NCI-H82 treated with DMSO at 0.1 percent for 48 hours (cell line): ENCODE data around the gene BRAF.
"Not testable (repeated sequence)": the region's sequence is repeated elsewhere in the genome, so short reads cannot be mapped to it uniquely, and the experiment has no call there.

Experiments used
- DNase-seq: peaks from one replicate; lab custom pipeline; 2025; ENCODE audit not compliant: unreplicated experiment; lab: John Stamatoyannopoulos, UW

BRAF gene

GRCh38 chr7:140924821-140925421, at the start of gene BRAF:
TSS of gene BRAF (minus strand) at chr7:140924929. CDS start at chr7:140924703, 226 bp downstream.
- peak; percentile 45 for DNase-seq

- peak; percentile 18 for DNase-seq
Observed at GRCh38 chr7:140972876-140973829, 48.4 kb upstream of the BRAF start.

- DNase-seq = no peak
Observed at GRCh38 chr7:140972344-140972743, 47.6 kb upstream of the BRAF start.

GRCh38 chr7:140967438-140967837, 42.7 kb upstream of the BRAF start:
- no peak for DNase-seq

- DNase-seq = no peak
Observed at GRCh38 chr7:140966561-140967233, 42.0 kb upstream of the BRAF start.

- DNase-seq = no peak
Observed at GRCh38 chr7:140961117-140961516, 36.4 kb upstream of the BRAF start.

- not testable (repeated sequence) for DNase-seq
Observed at GRCh38 chr7:140956997-140957396, 32.3 kb upstream of the BRAF start.

- no peak for DNase-seq
Observed at GRCh38 chr7:140945940-140946339, 21.2 kb upstream of the BRAF start.

GRCh38 chr7:140942242-140942641, 17.5 kb upstream of the BRAF start:
- not testable (repeated sequence) for DNase-seq

- DNase-seq = no peak
Observed at GRCh38 chr7:140940898-140941297, 16.2 kb upstream of the BRAF start.

GRCh38 chr7:140937702-140938264, 13.1 kb upstream of the BRAF start:
- no peak for DNase-seq

- no peak for DNase-seq
Observed at GRCh38 chr7:140928491-140929309, 4.0 kb upstream of the BRAF start.

- not testable (repeated sequence) for DNase-seq
Observed at GRCh38 chr7:140927945-140928344, 3.2 kb upstream of the BRAF start.

- no peak for DNase-seq
Observed at GRCh38 chr7:140927351-140927750, 2.6 kb upstream of the BRAF start.

- no peak for DNase-seq
Observed at GRCh38 chr7:140926021-140926817, 1.5 kb upstream of the BRAF start.

GRCh38 chr7:140924019-140924820, 509 bp downstream of the BRAF start:
- DNase-seq = peak; percentile 70

- no peak for DNase-seq
Observed at GRCh38 chr7:140923358-140924006, 1.2 kb downstream of the BRAF start.

GRCh38 chr7:140922741-140923345, 1.9 kb downstream of the BRAF start:
- no peak for DNase-seq
